AG09309 (cell line): Measurements from ENCODE around the gene IL25.
"Not testable (repeated sequence)": the region's sequence is repeated elsewhere in the genome, so short reads cannot be mapped to it uniquely, and the experiment has no call there.

Experiments used
- DNase-seq: peaks from one replicate; pipeline ENCODE4 v3.0.0-alpha.2; 2010; ENCODE audit warnings: low read depth
- H3K4me3 ChIP-seq: 2 replicates; pipeline ENCODE4 v1.5.1; 2011; ENCODE audit warnings: mild to moderate bottlenecking, low read depth, low read length, moderate library complexity; ENCODE audit not compliant: control insufficient read depth
- CTCF ChIP-seq: IDR thresholded peaks from 2 replicates; pipeline ENCODE4 v1.5.1; 2011; ENCODE audit warnings: mild to moderate bottlenecking, low read depth, low read length, inconsistent platforms; ENCODE audit not compliant: insufficient read depth, control insufficient read depth; ENCODE audit errors: missing control alignments

Gene IL25

GRCh38 chr14:23399136-23399535 lies 26.5 kb downstream of the IL25 start:
- H3K4me3 ChIP-seq = no peak overlapping the region
- DNase-seq = no peak
- TF ChIP-seq CTCF = no peak

GRCh38 chr14:23399591-23399990 lies 27.0 kb downstream of the IL25 start:
- TF ChIP-seq CTCF = no peak
- no peak overlapping the region for H3K4me3 ChIP-seq
- DNase-seq = no peak

GRCh38 chr14:23400496-23401149 lies 28.0 kb downstream of the IL25 start:
- not testable (repeated sequence) for DNase-seq, H3K4me3 ChIP-seq

DNA sequence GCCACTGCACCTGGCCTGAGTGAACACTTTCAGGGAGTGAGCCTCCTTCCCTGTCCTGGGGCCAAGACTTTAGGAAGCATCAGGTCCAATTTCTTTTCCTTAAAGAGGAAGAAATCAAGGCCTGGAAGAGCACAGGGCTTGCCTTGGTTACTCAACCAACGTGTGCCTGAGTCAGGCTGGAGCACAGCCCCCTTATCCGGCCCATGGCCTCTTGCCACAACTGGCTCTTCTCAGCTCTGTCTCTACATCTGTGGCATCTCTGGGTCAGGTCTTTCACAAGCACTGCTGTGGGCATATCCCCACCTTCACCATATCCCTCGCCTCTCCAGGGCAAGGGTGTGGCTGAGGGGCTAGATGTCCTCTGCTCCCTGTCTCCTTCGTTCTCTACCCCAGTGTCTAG lies 28.7 kb downstream of the IL25 start:
- no peak overlapping the region for H3K4me3 ChIP-seq
- DNase-seq = no peak
- TF ChIP-seq CTCF = no peak

GRCh38 chr14:23402296-23403138 lies 29.9 kb downstream of the IL25 start:
- no peak overlapping the region for H3K4me3 ChIP-seq
- no peak for TF ChIP-seq CTCF
- no peak for DNase-seq

- TF ChIP-seq CTCF = no peak
- no peak for DNase-seq
- H3K4me3 ChIP-seq = no peak overlapping the region
Measured at GRCh38 chr14:23403139-23403438, 30.5 kb downstream of the IL25 start.

- TF ChIP-seq CTCF = no peak
- no peak for DNase-seq
Measured at GRCh38 chr14:23403908-23404307, 31.3 kb downstream of the IL25 start.

More at GRCh38 chr14:23403908-23404307, 31.3 kb downstream of the IL25 start:
- no peak overlapping the region for H3K4me3 ChIP-seq
